ENCODE measurements around the gene NEK4. TPM values are rescaled to one million over a fixed set of nuclear protein-coding genes. Genes with fewer than 3 reads are reported as not detected.
"Not testable (repeated sequence)": the region's sequence is repeated elsewhere in the genome, so short reads cannot be mapped to it uniquely, and the experiment has no call there.

The NEK4 gene
- polyA plus RNA-seq, 1 donor: 9.9 TPM

DNA sequence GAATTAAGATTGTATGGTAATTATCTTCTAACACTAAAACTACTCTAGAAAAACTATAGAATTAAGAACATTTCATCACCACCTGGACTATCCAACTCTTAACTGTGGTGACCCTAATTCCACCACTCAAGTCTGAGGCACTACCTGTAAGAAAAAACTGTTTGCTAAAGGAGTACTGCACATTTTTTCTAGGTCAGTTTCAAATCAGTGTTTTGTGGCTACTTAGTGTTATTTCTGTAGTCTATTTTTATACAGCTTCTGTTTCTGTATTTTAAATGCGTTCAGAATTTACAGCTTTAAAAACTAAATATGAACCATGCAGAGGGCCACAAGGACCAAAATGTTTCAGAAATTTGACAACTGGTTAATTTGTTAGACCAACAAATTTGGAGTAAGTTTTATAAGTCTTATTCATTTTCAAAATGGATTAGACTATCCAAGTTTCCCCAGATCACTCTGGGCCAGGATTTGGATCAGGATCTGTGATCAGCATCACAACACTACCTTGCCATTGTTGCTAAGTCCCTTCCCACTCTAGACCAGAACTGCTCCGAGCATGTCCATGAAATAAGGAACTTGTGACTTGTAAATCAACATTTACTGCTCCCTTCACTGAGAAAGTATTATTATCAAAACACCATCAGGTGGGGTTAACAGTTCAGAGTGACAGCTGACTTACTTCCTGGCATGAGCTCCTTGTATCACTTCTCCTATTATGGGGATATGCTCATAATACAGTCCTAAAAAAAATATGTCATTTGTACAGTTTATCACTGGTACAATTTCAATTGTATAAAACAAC is 73.7 kb downstream of the NEK4 start:
- DNase-seq (ENCODE audit: low read depth): no peak

- no peak for DNase-seq (ENCODE audit: low read depth)
Measured at GRCh38 chr3:52695798-52696671, 74.7 kb downstream of the NEK4 start.

- no peak for DNase-seq (ENCODE audit: low read depth)
Measured at GRCh38 chr3:52694528-52695189, 76.1 kb downstream of the NEK4 start.

DNA sequence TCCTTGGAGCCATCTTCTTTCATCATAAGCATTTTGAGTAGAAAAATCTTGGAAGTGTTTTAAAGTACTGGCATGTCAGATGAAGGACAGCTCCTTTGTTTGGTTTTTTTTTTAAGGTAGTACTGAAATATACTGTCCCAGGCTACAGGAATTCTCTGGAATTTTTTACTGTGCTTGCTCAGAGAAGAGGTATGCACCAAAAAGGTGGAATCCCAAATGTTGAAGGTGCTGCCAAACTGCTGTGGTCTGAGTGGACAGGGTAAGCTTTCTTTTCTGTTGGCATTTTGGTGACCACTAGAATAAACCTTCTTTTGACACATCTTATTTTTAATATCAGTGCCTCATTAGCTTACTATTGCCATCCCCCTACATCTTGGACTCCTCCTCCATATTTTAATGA is 77.7 kb downstream of the NEK4 start:
- no peak for DNase-seq (ENCODE audit: low read depth)

DNA sequence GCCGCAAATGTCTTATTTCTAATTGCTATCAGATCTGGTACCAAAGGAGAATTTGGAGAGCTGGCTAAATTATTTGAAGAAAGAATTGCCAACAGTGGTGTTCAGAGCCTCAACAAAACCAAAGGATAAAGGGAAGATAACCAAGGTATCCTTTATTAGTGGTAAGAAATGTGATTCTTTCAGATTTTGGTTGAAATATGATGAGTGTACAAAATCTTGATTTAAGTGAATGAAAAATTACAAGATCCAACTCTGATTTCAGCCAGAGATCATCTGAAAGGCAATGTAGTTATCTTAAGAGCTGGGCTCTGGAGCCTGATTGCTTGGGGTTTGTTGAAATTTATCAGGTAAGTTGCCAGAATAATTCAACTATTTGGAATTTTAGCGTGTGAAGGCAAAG is 80.2 kb downstream of the NEK4 start:
- DNase-seq (ENCODE audit: low read depth): no peak

GRCh38 chr3:52689151-52689550 is 81.6 kb downstream of the NEK4 start:
- no peak for DNase-seq (ENCODE audit: low read depth)

DNA sequence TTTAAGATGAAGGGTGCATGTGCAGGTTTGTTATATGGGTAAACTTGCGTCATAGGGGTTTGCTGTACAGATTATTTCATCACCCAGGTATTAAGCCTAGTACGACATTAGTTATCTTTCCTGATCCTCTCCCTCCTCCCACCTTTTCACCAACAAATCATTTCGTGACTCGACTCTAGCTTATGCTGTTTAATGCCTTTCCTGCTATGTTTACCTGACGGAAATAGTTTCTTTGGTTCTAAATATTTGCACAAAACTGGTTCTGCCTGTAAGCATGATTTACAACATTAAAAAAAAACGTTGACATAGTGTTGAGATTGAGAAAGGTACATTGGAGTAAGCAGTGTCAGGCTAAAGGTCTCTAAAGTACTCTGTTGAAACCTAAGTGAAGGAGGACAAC is 82.5 kb downstream of the NEK4 start:
- DNase-seq (ENCODE audit: low read depth): no peak

DNA sequence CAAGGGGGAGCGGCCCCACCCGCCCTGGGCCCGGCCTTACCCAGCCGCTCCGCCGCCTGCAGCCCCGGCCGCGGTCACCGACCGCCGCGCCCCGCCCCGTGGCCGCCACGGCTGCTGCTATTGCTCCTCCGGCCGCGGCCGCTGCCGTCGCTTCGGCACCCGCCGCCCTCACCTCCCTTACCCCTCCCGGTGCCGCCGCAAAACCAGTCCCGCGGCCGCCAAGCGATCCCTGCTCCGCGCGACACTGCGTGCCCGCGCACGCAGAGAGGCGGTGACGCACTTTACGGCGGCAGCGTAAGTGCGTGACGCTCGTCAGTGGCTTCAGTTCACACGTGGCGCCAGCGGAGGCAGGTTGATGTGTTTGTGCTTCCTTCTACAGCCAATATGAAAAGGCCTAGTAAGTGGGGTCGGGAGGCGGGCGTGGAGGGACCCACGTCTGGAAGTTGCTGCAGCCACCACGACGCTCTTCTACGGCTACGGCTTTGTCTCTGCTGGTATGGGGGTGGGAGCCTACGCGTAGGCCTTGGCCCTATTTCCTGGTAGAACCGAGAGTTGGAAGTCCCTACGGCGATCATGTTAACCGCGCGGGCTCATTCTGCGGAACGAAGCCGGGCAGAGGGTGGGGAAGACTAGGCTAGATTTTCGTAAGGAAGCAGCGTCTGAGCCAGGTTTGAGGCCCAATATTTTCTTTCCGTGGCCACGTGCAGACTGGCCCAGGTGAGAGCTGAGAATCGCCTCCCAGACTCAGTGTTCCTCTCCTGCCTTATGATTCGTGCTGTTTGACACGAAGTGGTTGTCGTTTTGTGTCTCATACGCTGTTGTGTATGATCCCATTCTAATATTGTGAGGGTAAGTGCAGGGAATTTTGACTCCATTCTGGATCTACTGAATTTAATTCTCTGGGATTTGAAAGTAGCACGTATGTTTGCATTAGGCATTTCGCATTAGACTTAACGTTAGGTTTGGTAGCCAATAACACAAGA is 84.7 kb downstream of the NEK4 start, which contains the start of the genes GNL3 and PBRM1:
TSS of gene GNL3 (plus strand) at position 324 of the 983 bp plus-strand sequence. CDS start at position 385, 61 bp downstream.
TSS of gene PBRM1 (minus strand) at position 205 of the 983 bp plus-strand sequence.
- DNase-seq (ENCODE audit: low read depth): peak; percentile 95

DNA sequence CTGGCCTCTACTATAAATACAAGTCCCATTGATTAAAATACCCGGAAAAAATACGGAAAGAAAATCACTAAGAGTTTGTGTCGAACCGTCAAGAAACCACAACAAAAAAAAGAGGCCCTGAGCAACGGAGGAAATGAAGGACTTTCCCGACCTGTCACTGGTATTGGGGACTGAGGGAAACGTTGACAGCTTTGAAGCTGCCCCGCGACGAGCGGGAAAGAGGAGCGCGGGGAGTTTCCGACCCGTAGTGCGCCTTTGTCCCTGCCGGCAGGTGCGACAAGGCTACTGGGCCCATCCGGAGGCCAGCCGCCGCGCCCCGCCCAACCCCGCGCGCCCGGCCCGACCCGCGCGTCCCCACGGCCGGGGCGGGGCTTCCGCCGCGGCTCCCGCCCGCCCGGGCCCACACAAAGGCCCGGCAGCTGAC is 85.4 kb downstream of the NEK4 start:
- no peak for DNase-seq (ENCODE audit: low read depth)

GRCh38 chr3:52684184-52684583 is 86.6 kb downstream of the NEK4 start:
- no peak for DNase-seq (ENCODE audit: low read depth)

DNA sequence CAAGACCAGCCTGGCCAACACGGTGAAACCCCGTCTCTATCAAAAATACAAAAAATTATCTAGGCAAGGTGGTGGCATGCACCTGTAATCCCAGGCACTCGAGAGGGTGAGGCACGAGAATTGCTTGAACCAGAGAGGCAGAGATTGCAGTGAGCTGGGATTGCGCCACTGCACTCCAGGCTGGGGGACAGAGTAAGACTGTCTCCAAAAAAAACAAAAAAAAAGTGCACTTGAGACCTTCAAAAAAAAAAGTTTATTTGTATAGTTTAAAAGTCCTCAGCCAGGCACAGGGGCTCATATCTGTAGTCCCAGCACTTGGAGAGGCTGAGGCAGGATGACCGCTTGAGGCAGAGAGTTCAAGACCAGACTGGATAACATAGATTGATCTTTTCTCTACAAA is 87.1 kb downstream of the NEK4 start:
- no peak for DNase-seq (ENCODE audit: low read depth)

DNA sequence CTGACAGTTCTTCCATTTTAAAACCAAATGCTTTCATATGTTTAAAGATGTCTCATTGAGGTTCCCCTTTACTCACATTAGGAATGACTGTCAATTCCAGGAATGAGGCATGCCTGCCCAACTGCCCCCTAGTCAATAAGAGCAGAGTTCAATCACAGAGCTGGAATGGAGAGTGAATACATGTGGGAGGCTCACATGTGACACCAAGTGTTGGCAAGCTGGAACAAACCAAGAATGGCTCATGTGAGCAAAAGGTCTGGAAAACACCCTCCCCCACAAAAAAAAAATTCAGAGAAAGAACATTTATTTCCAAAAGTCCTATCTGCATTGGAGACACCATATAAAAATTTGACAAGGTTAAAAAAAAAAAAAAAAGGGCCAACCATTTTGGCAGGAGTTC is 88.7 kb downstream of the NEK4 start:
- DNase-seq (ENCODE audit: low read depth): no peak

GRCh38 chr3:52681596-52681995 is 89.1 kb downstream of the NEK4 start:
- DNase-seq (ENCODE audit: low read depth): no peak

DNA sequence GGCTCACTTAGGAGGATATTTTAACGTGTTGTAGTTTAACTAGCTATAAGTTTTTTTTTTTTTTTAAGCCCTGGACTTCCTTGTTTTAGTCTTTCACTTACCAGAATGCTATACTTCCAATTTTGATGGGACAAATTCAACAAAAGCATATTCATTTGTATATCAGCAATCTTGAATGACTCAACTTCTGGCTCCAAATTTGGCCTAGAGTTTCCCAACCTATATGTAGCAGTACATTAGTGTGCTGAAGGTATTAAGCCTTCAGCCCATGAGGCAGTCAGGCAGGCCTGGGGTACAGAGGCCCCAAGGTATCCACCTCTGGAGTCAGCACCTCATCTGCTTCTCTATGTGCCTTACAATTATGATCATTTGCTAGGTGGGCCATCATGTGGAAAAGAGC is 90.9 kb downstream of the NEK4 start:
- no peak for DNase-seq (ENCODE audit: low read depth)

- no peak for DNase-seq (ENCODE audit: low read depth)
Measured at GRCh38 chr3:52679199-52679538, 91.6 kb downstream of the NEK4 start.

DNA sequence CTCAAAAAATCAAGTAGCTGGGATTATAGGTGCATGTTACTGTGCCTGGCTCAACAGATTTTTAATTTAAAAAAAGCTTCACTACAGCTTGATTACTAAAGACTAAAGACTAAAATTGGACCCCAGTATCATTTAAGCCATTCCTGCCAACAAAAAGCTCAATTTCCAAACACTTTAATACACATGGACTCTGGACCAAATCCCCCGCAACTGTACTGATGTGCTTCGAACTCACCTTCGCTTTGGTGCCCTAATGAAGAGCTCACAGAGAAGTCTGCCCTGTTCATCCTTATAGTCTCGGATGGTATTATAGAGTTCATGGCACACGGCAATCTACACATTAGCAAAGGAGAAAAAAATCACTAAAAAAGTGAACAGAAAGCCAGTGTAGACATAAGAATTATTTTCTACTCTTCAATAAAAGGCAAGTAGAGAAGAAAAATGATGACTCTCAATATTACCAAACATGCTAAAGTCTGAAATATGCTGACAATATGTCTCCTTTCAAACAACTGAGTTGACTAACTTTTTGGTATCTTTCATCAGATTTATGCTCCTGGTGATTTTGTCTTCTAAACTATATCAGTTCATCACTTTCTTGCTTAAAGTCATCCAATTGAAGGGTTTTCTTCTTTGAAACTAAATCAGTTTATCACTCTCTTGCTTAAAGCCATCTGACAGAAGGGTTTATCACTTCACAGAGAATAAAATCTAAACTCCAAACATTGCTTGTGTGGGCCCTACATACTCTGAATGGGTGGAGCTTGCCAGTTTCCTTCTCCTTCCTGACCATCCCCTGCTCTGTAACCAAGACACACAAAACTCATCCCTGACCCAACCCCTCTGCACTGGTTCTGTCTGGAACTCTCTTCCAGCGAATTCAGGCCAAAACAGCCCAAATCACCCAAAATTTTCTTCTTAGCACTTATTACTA is 92.2 kb downstream of the NEK4 start:
- DNase-seq (ENCODE audit: low read depth): no peak

DNA sequence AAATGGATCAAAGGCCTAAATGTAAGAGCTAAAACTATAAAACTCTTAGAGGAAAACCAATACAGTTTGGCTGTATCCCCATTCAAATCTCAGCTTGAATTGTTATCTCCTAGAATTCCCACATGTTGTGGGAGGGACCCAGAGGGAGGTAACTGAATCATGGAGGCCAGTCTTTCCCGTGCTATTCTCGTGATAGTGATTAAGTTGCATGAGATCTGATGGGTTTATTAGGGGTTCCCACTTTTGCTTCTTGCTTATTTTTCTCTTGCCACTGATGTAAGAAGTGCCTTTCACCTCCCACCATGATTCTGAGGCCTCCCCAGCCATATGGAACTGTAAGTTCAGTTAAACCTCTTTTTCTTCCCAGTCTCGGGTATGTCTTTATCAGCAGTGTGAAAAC is 94.5 kb downstream of the NEK4 start:
- not testable (repeated sequence) for DNase-seq (ENCODE audit: low read depth)

DNA sequence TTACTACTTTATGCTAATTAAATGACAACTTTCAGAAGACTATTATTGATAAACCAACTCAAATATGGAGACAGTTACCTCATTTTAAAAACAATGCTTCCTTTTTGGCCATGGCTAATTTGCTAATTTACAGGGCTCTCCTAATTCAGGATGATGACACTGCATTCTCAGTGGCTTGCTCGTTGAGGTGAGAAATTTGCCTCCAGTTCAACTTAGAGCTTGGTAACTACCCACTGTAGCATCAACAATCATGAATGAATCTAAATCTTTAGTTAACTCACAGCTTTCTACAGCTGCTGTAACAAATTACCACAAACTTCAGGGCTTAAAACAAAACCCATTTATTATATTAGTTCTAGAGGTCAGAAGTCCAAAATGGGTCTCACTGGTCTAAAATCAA is 99.1 kb downstream of the NEK4 start:
- DNase-seq (ENCODE audit: low read depth): no peak

DNA sequence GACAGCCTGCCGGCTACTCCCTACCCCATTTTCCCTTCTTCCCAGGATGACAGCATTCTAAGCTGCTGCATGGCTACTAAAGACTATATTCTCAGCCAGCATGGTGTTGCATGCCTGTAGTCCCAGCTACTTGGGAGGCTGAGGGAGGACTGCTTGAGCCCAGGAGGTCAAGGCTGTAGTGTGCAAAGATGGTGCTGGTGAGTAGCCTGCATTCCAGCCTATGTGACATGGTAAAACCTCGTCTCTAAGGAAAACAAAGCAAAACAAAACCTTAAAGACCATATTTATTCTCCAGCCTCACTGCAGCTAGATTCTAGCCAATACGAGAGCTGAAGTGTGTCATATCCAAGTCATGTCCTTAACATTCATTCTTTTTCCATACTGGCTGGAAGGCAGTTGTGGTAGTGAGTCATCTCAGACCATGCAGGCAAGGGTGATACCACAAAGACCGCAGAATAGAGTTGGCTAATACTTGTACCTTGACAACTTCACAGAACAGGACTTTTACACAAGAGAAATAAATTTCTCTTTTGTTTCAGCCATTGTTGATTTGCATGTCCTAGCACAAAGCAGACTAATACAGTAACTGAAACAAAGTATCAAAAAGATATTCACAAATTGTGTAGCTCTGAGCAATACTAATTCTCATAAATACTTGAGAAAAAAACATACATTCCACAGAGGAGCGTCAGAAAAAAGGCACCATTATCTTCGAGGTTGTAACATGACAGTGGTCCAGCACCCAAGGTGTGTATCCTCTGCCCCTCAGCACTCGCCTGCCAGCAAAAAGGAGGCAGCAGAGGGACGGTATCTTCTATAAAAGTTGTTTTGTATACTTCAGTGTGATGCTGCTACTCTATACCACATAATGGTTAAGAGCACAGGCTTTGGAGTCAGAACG is 99.9 kb downstream of the NEK4 start:
- no peak for DNase-seq (ENCODE audit: low read depth)
